ENCODE data around the gene BCAS3. TPM values are rescaled to one million over a fixed set of nuclear protein-coding genes. Genes with fewer than 3 reads are reported as not detected.

The BCAS3 gene
- total and polyA plus RNA-seq, 11 donors: 4.5 to 23.5 (median 17.9) TPM

DNA sequence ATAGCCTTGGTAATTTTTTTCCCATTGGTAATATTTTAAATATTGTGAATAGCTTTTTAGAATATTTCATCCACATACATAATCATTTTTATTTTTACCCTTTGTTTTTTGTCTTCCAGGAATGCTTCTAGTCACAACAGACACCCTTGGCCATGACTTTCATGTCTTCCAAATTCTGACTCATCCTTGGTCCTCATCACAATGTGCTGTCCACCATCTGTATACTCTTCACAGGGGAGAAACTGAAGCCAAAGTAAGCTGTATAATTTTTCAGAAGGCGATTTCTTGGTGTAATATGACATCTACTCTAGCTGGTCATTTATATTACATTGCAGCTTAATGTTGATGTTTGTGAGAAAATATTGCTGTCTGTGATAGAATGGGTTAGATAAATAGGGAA lies 269.4 kb downstream of the BCAS3 start:
- DNase-seq (no peak), ATAC-seq (no peak)
- Histone ChIP-seq H3K27ac (no peak overlapping the region), H3K9me3 (no peaks in the 10 kb centered on the region), H3K4me1 (peaks cover 0 to 2% (median 0%) of the 10 kb centered on the region in 12 donors), H3K27me3 (no peaks in the 10 kb centered on the region), H3K36me3 (peaks cover 0 to 5% (median 0%) of the 10 kb centered on the region in 9 donors), H3K4me3 (no peak overlapping the region)
- intact Hi-C loops (cut with DNase I): no loop called here
- TF ChIP-seq CTCF (IDR thresholded peaks at IDR 0.05): no peak
- TF ChIP-seq POLR2A (IDR thresholded peaks at IDR 0.05): no peak
- WGBS, 4 donors: 72 to 90% (median 79%) methylated on average over 1 of the region's 1 CpG

DNA sequence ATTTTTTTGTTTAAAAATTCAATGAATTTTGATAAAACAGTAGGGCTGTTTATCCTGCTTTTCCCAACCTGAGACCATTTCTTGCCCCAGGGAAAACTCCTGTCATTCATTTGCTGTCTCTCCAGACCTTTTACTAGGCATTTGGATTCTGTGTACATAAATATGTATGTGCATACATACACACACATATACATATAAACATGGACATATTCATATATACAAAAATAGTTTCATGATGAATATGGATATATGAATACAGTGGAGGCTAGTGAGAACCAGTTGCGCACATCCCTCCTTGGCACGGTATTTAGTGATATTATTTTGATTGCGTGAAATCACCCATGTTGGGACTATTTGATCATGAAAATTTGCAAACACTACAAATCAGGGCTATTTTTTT lies 269.9 kb downstream of the BCAS3 start:
- Histone ChIP-seq H3K4me3 (no peak overlapping the region), H3K4me1 (no peaks in the 10 kb centered on the region), H3K27ac (no peak overlapping the region), H3K27me3 (no peaks in the 10 kb centered on the region), H3K36me3 (peaks cover 0 to 5% (median 0%) of the 10 kb centered on the region in 9 donors), H3K9me3 (peaks cover 0 to under 1% (median 0%) of the 10 kb centered on the region in 12 donors)
- WGBS, 4 donors: 97 to 98% (median 98%) methylated on average over 3 of the region's 3 CpGs
- ATAC-seq: no peak
- intact Hi-C loops (cut with DNase I): no loop called here
- TF ChIP-seq POLR2A (IDR thresholded peaks at IDR 0.05) (no peak), CTCF (IDR thresholded peaks at IDR 0.05) (no peak)
- no peak for DNase-seq

DNA sequence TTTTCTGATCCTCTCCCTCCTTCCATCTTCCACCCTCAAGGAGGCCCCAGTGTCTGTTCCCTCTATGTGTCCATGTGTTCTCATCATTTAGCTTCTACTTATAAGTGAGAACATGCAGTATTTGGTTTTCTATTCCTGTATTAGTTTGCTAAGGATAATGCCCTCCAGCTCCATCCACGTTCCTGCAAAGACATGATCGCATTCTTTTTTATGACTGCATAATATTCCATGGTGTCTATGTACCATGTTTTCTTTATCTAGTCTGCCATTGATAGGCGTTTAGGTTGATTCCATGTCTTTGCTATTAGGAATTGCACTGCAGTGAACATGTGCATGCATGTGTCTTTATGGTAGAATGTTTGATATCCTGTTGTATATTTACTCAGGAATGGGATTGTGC lies 275.1 kb downstream of the BCAS3 start:
- H3K27ac ChIP-seq: no peak overlapping the region
- 97 to 99% (median 98%) methylated on average over 3 of the region's 3 CpGs for WGBS, 4 donors
- H3K27me3 ChIP-seq: no peaks in the 10 kb centered on the region
- intact Hi-C loops (cut with DNase I): no loop called here
- no peak overlapping the region for H3K4me3 ChIP-seq
- DNase-seq: no peak
- H3K36me3 ChIP-seq: peaks cover 0 to 4% (median 0%) of the 10 kb centered on the region in 9 donors
- TF ChIP-seq POLR2A (IDR thresholded peaks at IDR 0.05) (no peak), CTCF (IDR thresholded peaks at IDR 0.05) (no peak)
- no peaks in the 10 kb centered on the region for H3K4me1 ChIP-seq
- ATAC-seq: no peak
- peaks cover 0 to 15% (median 0%) of the 10 kb centered on the region in 12 donors for H3K9me3 ChIP-seq

DNA sequence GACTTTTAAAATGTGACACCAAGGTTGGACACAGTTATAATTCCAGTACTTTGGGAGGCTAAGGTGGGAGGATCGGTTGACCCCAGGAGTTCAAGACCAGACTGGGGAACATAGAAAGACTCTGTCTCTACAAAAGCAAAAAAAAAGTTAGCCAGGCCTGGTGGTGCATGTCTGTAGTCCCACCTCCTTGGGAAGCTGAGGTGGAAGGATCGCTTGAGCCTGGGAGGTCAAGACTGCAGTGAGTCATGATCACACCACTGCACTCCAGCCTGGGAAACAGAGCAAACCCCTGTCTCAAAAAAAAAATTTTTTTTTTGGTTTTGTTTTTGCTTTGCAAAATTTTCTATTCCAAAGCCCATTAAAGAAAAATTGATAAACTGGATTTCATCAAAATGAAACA lies 281.4 kb downstream of the BCAS3 start:
- ATAC-seq: no peak
- H3K9me3 ChIP-seq: peaks cover 0 to 33% (median 8%) of the 10 kb centered on the region in 12 donors
- no peak overlapping the region for H3K27ac ChIP-seq
- no peak for DNase-seq
- no peaks in the 10 kb centered on the region for H3K4me1 ChIP-seq
- no peaks in the 10 kb centered on the region for H3K27me3 ChIP-seq
- no peak overlapping the region for H3K4me3 ChIP-seq
- TF ChIP-seq POLR2A (IDR thresholded peaks at IDR 0.05) (no peak), CTCF (IDR thresholded peaks at IDR 0.05) (no peak)
- intact Hi-C loops (cut with DNase I): no loop called here
- WGBS, 4 donors: 83 to 96% (median 92%) methylated on average over 2 of the region's 2 CpGs
- H3K36me3 ChIP-seq: peaks cover 0 to 7% (median 0%) of the 10 kb centered on the region in 9 donors

Measured in heart left ventricle (tissue), 16 donors.